GM12865 (cell line): ENCODE results near the gene KLC4.
"Not testable (repeated sequence)": the region's sequence is repeated elsewhere in the genome, so short reads cannot be mapped to it uniquely, and the experiment has no call there.

Experiments
- DNase-seq: peaks from one replicate; pipeline ENCODE4 v3.0.0; 2010; ENCODE audit warnings: low read depth
- H3K4me3 ChIP-seq: 2 replicates; pipeline ENCODE4 v1.5.1; 2011; ENCODE audit warnings: mild to moderate bottlenecking, low read depth, low read length, control low read depth
- CTCF ChIP-seq: IDR thresholded peaks from 2 replicates; pipeline ENCODE4 v1.5.1; 2011; ENCODE audit warnings: low read length, control low read depth, low read depth, inconsistent platforms; ENCODE audit not compliant: insufficient read depth; ENCODE audit errors: missing control alignments

Gene KLC4

DNA sequence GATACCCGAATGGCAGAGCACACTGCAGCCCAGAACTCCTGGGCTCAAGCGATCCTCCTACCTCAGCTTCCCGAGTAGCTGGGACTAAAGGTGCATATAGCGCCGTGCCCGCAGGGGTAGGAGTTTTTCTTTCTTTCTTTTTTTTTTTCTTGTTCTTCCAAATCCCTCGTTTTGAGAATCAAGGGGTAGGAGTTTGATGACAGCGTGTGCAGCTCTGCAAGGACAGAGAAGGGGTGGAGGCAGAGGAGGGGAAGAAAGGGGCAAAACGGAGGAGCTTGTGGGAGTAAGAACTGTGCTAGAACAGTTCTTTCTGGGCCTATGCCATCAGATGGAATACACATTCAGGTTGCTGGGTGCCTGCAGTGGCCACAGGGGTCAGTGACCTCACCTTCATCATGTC lies 22.7 kb upstream of the KLC4 start:
- TF ChIP-seq CTCF: no peak
- H3K4me3 ChIP-seq: no peak overlapping the region
- DNase-seq: no peak

- no peak for DNase-seq
- no peak for TF ChIP-seq CTCF
- no peak overlapping the region for H3K4me3 ChIP-seq
Observed at GRCh38 chr6:43037197-43037596, 22.2 kb upstream of the KLC4 start.

DNA sequence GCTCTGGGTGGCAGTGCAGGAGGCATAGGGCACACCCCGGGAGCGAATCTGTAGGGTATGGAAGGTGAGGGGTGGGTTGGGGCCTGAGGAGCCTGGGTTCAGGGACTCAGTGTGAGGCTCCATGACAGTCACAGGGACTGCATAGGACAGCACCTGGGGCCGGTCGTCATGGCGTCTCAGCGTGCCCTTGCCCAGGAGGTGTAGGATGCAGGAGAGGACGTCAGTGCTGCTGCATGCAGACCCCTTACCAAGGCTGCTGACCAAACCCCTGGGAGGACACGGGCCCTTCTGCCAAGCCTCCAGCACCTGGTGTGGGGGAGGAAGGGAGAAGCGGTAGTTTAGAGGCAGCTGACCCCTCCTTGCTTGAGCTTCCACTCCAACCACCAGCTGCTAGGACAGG lies 21.7 kb upstream of the KLC4 start:
- H3K4me3 ChIP-seq: no peak overlapping the region
- TF ChIP-seq CTCF: no peak
- DNase-seq: no peak

DNA sequence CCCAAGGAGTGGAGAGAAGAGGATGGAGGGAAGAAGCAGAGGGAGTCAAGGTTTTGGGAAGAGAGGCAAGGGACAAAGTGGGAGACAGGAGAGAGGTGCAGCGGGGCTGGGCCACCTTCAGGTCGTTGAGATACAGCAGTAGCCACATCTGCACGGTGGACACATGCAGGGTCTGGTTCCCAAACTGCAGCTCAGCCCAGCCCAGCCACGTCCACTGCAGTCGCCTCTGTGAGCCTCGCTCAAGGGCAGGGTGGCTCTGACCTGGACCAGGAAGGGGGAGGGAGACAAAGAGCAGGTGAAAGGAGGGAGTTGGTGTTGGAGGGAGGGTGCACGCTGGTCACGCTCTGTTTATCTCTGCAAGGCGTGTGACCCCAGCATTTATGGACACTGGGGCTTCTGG lies 20.7 kb upstream of the KLC4 start:
- no peak for TF ChIP-seq CTCF
- H3K4me3 ChIP-seq: no peak overlapping the region
- DNase-seq: no peak

DNA sequence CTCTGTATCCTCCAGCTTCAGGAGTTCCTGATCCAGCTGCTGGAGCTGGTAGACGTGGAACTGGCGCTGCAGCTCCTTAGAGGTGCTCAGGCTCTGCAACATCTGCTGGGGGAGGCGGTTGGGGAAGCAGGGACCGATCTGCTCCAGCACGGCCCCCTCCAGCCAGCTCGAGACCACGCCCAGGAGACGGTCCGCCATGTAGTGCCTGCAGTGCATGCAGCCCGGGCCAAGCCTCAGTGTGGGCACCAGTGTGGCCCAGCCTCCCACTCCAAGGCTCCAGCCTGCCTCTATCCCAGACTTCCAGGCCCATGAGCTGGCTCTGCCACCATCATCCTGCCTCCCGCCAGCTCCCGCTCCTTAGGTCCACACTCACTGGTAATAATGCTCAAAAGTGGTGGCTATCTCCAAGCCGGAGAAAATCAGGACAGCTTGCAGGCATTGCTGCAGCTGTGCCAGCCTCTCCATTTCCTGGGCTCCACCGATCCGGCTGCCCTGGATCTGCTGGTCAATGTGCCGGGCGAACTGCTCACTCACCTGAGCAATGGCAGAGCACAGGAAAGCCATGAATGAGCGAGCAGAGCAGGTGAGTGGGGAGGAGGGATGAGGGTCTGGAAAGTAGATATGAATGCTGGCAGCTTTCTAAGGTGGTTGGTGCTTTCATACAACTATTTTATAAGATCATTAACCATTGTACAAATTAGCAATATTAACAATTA lies 18.7 kb upstream of the KLC4 start:
- DNase-seq: no peak
- TF ChIP-seq CTCF: no peak
- H3K4me3 ChIP-seq: no peak overlapping the region

DNA sequence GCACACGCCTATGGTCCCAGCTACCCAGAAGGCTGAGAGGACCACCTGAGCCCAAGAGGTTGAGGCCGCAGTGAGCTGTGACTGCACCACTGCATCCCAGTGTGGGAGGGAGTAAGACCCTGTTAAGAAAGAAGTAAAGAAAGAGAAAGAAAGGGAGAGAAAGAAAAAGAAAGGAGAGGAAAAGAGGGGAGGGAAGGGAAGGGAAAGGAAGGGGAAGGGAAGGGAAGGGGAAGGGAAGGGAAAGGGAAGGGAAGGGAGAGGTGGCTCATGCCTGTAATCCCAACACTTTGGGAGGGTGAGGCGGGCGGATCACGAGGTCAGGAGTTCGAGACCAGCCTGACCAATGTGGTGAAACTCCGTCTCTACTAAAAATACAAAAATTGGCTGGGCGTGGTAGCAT lies 18.0 kb upstream of the KLC4 start:
- H3K4me3 ChIP-seq, DNase-seq: not testable (repeated sequence)

- TF ChIP-seq CTCF: no peak
- H3K4me3 ChIP-seq: no peak overlapping the region
- DNase-seq: no peak
Observed at GRCh38 chr6:43043310-43043709, 16.1 kb upstream of the KLC4 start.
